GM18873 (cell line): Measurements from ENCODE around the gene DEFB131B.
"Not testable (repeated sequence)": the region's sequence is repeated elsewhere in the genome, so short reads cannot be mapped to it uniquely, and the experiment has no call there.

Source experiments
- ATAC-seq: cut with Tn5 transposase; IDR thresholded peaks from one replicate; pipeline ENCODE4 v1.9.1; 2021; ENCODE audit warnings: mild to moderate bottlenecking, moderate library complexity, moderate number of reproducible peaks; ENCODE audit not compliant: unreplicated experiment, low FRiP score

Gene DEFB131B, protein sequence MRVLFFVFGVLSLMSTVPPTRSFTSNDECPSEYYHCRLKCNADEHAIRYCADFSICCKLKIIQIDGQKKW

DNA sequence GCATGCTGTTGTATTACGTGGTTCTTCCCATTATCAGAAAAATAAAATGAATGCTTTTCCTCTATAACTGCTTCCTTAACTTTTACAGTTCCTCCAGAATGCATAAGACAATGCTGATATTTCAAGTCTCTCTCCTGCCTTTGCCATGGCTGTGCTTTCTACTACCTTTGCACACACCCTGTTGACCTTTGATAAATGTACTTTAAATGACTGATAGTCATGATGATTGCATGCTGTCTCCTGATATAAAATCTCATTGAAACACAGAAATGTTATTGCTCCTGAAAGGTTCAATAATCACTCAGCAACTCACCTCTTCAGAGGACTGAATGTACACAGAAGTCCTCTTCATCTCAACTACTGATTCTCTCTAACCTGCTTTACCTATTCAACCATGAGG is at the start of gene DEFB131B:
Gene DEFB131B, plus strand, starts transcription at position 395 of the 400 bp plus-strand sequence. Its CDS starts 0 bp downstream, at position 395.
- not testable (repeated sequence) for ATAC-seq

DNA sequence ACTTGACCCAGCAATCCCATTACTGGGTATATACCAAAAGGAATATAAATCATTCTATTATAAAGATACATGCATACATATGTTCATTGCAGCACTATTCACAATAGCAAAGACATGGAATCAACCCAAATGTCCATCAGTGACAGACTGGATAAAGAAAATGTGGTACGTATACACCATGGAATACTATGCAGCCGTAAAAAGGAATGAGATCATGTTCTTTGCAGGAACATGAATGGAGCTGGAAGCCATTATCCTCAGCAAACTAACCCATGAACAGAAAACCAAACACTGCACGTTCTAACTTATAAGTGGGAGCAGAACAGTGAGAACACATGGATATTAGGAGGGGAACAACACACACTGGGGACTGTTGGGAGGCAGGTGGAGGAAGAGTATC is 49.0 kb upstream of the DEFB131B start:
- not testable (repeated sequence) for ATAC-seq

DNA sequence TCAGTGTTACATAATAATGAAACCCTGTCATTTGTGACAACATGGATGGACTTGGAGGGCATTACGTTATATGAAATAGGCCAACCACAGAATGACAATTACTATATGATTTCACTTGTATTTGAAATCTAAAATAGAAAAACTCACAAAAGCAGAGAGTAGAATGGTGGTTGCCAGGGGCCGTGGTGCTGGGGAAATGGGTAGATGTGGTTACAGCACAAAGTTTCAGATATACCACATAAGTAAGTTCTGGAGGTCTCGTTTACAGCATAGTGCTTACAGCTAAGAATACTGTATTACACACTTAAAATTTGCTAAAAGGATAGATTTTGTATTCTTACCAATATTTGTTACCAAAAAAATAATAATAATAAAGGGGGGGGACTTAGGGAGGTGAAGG is 48.6 kb upstream of the DEFB131B start:
- ATAC-seq = not testable (repeated sequence)

DNA sequence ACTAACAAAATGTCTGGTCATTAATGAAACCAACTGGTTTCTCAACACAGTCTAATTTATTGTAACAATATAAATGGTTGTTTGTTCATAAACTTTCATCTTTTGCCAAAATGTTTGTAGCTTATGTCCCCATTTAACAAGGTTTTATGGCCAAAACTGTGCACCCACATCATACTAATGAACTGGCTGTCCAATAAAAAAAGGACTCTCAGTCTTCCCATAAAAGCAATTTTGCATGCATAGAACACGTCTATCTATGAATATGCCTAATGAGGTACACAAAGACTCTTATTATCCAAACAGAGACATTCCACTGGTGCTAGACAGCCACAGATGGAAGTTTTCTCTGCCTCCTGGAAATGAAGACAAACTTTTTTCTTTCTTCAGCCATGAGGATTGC is 45.4 kb upstream of the DEFB131B start, which contains the start of gene DEFB108B:
Gene DEFB108B, plus strand, starts transcription at position 390 of the 400 bp plus-strand sequence. Its CDS starts 0 bp downstream, at position 390.
- ATAC-seq = not testable (repeated sequence)

DNA sequence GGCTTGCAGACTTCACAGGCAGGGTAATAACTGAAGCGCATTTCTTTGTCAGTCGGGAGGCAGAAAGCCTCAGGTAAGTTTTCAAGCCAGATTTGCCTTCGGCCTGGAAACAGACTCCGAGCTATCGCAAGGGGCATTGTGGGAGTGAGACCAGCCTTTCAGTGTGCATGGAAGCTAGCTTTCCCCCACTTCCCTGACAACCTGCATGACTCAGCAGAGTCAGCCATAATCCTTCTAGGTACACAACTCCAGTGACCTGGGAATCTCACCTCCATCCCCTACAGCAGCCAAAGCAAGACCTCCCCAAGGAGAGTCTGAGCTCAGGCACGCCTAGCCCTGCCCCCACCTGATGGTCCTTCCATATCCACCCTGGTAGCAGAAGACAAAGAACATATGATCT is 35.5 kb upstream of the DEFB131B start:
- ATAC-seq = not testable (repeated sequence)

DNA sequence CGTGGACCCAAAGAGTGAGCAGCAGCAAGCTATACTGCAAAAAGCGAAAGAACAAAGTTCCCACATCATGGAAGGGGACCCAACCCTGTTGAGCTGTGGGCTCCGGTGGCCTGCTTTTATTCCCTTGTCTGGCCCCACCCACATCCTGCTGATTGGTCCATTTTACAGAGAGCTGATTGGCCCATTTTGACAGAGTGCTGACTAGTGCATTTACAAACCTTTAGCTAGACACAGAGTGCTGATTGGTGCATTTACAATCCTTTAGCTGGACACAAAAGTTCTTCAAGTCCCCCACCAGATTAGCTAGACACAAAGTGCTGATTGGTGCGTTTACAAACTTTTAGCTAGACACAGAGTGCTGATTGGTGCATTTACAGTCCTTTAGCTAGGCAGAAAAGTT is 34.9 kb upstream of the DEFB131B start:
- not testable (repeated sequence) for ATAC-seq

DNA sequence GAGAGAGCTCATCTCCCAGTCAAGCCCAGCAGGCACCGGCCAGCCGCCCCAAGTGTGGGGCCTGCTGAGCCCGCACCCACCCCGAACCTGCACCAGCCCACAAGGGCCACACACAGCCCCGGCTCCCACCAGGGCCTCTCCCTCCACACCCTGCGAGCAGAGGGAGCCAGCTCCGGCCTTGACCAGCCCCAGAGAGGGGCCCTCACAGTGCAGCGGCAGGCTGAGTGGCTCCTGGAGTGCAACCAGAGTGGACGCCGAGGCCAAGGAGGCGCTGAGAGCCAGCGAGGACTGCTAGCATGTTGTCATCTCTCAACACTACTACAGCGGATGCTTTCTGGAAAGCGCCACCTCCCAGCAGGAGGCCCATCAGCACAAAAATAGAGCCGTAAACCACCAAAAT is 34.4 kb upstream of the DEFB131B start:
- ATAC-seq = no peak

DNA sequence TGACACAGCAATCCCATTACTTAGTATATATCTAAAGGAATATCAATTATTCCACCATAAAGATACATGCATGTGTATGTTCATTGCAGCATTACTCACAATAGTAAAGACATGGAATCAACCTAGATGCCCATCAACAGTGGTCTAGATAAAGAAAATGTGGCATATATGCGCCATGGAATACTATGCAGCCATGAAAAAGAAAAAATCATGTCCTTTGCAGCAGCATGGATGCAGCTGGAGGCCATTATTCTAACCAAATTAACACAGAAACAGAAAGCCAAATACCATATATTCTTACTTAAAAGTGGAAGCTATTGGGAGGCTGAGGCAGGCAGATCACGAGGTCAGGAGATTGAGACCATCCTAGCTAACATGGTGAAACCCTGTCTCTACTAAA is 24.4 kb upstream of the DEFB131B start:
- ATAC-seq = not testable (repeated sequence)

DNA sequence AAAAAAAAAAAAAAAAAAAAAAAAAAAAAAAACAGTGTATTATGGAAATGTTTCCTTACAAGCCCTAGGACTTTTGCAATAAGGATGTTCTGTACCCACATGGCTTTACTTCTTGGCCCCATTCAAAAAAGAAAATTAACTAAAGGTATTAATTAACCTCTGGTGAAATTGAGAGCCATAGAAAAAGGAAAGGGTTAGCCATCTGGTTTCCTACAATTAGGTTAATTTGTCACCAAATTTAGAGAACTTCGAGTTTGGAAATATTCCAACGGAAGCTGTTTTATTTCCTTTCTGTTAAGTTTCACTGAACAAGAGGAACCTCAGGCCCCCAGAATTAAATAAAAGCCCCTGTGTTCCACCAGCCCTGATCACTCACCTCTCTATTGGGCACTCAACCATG is 22.4 kb upstream of the DEFB131B start:
- not testable (repeated sequence) for ATAC-seq

DNA sequence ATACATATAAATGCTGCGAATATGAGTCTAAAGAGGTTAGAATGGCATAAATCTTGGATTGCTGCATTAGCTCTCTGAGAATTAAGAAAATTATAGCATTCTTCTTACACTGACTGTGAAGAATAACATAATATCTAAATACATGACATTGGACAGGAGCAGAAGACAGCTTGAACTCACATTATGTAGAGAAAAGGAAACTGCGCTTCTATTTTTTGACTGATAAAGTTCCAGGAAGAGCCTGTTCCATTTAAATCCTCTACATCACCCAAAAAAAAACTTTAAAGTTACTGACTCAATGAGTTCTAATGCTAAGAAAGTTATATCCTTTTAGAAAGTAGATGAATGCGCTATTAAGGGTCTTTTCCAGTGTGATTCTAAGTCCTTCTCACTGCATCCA is 17.4 kb upstream of the DEFB131B start:
- not testable (repeated sequence) for ATAC-seq

DNA sequence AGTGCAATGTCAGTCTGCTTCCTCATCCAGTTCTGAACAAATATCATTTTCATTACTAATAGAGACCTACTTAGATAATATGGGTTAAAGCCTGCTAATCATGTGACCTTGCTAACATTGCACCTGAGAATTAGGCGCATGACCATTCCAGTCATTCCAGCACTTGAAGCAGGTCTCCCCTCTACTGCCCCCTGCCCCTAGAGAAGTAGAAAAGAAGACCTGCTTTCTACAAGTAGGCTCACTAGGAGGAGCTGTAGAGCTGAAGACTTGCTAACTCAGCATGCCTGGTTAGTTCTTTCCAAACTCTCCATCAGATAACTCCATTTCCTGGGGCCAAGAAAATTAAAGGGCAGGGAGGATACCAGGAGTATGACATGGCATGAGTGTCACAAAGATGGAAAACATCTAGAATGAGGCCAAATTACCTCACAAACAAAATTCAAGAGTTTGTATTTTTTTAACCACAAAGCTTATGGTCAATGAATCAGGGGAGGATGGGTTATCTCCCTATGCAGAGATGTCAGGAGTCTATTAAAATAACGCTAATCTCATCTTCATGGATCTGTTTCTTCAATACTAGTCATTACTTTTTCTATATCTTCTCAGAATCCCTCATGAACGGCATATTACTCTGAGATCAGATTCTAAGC is 14.2 kb upstream of the DEFB131B start:
- not testable (repeated sequence) for ATAC-seq

DNA sequence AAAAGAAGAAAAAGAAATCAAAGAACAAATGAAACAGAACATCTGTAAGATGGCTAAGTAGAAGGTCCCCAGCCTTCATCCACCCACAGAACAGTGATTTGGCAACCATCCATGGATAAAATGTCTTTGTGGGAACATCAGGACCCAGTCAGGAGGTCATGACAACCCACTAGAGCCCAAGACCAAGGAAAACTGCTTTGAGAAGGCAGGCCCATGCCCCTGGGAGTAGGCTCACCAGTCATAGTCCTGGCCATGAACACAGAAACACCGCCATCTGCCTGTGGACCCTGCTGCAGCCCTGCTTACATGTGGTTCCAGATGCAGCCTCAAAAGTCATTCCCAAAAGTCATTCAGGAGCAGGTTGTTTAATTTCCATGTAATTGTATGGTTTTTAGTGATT is 11.0 kb upstream of the DEFB131B start:
- not testable (repeated sequence) for ATAC-seq

DNA sequence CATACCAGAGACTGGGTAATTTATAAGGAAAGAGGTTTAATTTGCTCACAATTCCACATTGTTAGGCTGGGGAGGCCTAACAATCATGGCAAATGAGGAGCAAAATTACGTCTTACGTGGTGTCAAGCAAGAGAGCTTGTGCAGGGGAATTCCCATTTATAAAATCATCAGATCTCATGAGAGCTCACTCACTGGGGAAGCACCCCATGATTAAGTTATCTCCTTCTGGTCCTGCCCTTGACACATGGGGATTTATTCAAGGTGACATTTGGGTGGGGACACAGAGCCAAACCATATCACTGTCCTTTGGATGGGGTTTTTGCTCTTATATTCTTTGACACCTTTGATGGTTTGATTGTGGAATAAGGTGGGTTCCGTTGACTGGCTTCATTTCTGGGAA is 8.3 kb upstream of the DEFB131B start:
- not testable (repeated sequence) for ATAC-seq

DNA sequence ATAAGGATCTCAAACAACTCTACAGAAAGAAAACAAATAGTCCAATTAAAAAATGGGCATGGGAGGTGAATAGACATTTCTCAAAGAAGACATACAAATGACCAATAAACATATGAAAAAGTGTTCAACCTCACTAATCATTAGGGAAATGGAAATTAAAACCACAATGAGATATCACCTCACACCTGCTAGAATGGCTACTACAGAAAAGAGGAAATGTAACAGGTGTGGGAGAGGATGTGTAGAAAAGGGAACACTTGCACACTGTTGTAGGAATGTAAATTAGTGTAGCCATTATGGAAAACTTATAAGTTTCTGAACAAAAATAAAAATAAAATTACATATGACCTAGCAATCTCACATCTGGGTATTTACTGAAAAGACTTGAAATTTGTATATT is 7.6 kb upstream of the DEFB131B start:
- not testable (repeated sequence) for ATAC-seq

DNA sequence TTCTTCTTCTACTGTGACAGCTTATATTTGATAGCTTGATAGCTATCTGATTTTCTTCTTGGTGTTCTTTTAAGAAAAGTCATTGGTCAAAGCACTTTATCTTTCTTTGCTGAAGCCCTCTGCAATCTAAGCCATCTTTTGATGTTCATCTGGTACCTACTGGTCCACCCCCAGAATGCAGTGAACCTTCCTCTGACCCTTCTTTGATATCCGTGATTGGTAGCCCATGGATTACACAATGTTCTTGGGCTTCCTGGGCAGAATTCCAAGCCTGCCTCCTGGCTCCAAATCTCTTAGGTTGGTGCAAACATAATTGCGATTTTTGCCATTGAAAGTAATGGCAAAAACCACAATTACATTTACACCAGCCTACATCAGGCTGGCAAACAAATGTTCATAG is 2.0 kb upstream of the DEFB131B start:
- not testable (repeated sequence) for ATAC-seq

DNA sequence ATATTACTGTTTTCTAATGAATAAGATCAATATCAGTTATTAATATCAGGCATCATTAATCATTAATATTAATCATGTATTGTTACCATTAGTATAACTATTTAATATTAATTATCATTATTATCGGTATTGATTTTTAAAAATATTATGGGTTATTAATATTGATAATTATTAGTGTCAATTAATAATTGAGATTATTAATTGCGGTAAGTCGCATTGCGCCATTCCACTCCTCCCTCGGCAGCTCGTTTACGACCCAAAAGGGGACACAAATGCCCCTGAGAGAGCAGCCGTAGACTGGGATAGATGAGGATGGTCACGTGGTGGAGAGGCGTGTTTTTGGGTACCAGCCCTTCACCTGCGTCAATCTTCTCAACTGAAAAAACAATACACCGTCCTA is 7.6 kb downstream of the DEFB131B start:
- ATAC-seq = not testable (repeated sequence)

DNA sequence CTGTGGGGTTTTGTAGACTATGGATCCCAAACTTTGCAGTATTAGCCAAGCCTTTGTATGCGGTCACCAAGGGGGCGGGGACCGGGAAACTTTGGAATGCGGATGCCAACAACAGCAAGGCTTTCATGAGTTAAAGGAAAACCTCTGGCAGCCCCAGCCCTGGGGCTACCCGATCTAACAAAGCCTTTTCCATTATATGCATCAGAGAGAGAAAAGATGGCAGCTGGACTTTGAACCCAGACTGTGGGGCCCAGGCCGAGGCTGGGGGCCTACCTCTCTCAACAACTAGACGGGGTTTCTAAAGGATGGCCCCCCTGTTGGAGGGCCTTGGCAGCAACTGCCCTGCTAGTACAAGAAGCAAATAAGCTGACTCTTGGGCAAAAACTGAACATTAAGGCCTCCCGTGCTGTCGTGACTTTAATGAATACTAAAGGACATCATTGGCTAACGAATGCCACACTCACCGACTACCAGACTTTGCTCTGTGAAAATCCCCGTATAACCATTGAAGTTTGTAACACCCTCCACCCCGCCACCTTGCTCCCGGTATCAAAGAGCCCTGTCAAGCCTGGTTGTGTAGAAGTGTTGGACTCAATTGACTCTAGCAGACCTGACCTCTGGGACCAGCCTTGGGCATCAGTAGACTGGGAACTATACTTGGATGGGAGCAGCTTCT is 10.2 kb downstream of the DEFB131B start:
- ATAC-seq = not testable (repeated sequence)

DNA sequence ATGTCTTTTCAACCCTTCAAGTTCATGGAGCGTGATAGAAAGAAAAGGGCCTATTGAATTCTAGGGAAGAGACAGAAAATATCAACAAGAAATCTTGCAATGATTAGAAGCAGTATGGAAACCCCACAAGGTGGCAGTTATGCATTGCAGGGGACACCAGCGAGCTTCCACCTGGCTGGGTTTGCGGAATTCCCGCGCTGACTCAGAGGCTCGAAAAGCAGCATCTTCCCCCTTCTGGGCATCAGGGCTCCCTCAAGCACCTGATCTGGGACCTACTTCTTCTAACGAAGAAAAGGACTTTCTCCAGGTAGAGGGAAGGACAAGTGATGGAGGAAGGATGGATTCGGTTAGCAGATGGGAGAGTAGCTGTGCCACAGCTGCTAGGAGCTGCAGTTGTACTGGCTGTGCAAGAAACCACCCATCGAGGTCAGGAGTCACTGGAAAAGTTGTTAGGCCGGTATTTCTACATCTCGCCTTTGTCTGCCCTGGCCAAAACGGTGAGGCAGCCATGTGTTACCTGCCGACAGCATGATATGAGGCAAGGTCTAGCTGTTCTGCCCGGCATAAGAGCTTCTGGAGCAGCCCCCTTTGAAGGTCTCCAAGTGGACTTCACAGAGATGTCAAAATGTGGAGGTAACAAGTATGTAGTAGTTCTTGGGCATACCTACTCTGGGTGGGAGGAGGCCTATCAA is 11.1 kb downstream of the DEFB131B start:
- ATAC-seq = not testable (repeated sequence)

DNA sequence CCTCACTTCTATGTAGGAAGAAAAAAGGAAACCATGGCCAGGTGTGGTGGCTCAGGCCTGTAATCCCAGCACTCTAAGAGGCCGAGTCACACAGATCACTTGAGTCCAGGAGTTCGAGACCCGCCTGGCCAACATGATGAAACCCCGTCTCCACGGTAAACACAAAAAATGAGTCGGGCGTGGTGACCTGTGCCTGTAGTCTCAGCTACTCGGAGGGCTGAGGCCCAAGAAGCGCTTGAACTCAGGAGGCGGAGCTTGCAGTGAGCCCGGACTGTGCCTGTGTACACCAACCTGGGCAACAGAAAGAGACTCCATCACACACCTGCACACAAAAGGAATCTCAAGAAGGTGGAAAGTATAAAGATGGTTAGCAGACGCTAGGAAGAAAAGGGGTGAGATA is 17.7 kb downstream of the DEFB131B start:
- no peak for ATAC-seq

DNA sequence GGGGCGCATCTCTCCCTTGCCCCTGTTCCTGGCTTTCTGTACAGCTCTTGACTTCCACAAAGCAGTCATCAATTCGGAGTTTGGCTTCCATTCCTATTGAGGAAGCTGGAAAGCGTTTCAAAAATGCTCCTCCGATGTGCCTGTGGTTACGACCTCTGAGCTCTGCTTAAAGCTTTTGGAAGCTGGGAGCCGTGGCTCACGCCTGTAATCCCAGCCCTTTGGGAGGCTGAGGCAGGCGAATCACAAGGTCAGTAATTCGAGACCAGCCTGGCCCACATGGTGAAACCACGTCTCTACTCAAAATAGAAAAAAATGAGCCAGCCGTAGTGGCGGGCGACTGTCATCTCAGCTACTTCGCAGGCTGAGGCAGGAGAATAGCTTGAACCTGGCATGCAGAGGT is 22.9 kb downstream of the DEFB131B start:
- not testable (repeated sequence) for ATAC-seq

DNA sequence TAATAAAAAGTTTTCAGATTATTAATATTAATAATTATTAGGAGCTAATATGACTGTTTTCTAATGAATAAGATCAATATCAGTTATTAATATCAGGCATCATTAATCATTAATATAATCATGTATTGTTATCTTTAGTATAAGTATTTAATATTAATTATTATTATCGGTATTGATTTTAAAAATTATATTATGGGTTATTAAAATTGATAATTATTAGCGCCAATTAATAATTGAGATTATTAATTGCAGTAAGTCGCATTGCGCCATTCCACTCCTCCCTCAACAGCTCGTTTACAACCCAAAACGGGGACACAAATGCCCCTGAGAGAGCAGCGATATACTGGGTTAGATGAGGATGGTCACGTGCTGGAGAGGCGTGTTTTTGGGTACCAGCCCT is 30.0 kb downstream of the DEFB131B start:
- no peak for ATAC-seq
